Erythroblast (primary cell): ENCODE data around the gene FIBCD1.

Source experiments
- GATA1 ChIP-seq: IDR thresholded peaks from 2 replicates; pipeline ENCODE4 v1.6.1; 2011; ENCODE audit warnings: low read depth, mild to moderate bottlenecking, control low read depth, low read length, moderate library complexity
- POLR2A ChIP-seq: IDR thresholded peaks from 2 replicates; pipeline ENCODE4 v1.6.1; 2011; ENCODE audit warnings: mild to moderate bottlenecking, low read length

- TF ChIP-seq POLR2A (no peak), GATA1 (no peak)
These were observed 54.9 kb downstream of the FIBCD1 start for GRCh38 chr9:130884111-130884531.
